SHP77 (cell line): Measurements from ENCODE around the gene BCL10.

Source experiments
- DNase-seq, 2 experiments: peaks; one replicate each; lab custom pipeline; 2025; lab: John Stamatoyannopoulos, UW

Gene BCL10

DNA sequence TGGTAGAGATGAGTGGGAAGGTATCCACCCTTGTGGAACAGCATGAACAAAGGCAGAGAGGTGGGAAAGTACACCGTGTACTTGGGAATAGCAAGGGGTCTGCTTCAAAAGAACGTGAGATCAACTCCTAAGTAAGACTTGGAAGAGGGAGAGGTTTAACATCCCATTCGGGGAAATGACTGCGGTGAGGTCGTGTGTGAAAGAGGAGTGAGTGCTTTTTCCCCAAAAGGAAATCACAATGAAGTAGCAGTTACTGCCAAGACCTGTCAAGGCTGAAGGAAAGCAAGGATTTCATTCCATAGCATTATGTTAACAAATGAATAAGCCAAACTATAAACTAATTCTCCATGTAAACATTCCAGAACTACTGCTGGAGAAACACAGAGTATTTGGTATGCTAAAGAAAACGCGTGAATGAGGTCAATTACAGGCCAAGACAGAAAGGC is 55.7 kb downstream of the BCL10 start:
- no peak for DNase-seq

DNA sequence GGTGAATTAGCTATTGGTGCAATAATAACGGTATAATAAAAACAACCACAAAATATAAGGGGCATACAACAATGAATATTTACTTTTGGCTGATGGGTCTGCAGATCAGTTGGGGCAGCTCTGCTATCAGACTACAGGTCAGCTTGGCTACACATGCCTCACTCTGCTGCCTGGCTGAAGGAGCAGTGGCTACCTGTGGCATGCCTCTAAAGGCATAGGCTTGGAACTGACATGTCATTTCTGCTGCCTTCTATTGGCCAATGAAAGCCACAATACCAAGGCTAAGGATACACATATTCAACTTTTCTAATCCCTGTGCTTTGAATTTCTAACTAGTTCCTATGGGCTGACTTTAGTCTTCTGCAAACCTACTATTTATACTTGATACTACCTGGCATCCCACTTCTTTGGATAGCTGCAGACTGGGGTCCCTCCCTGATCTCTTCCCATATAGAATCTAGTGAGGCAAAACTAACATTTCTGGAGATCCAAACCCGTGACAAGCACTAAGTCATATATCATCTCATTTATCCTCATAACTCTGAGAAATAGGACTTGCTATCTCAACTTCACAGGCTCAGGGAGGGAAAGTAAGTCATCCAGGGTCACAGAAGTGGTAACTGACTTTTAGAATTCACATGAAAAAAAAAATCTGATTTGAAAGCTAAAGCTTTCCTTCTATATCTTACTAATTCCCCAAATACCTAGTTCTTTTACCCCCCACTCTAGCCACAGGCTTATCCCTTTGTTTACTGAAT is 56.4 kb downstream of the BCL10 start:
- no peak for DNase-seq

DNA sequence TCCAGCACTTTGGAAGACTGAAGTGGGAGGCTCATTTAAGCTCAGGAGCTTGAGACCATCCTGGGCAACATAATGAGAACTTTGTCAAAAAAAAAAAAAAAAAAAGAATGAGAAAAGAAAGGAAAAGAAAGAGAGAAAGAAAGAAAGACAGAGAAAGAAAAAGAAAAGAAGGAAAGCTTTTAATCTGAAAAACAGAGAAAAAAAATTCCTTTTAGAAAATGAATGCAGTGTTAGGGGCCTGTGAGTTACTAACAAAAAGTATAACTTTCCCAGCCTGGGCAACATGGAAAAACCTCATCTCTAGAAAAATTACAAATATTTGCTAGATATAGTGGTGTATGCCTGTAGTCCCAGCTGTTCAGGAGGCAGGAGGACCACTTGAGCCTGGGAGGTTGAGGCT is 59.7 kb downstream of the BCL10 start:
- no peak for DNase-seq
